Transverse colon (tissue), 4 donors: ENCODE measurements around the gene RLF. TPM values are rescaled to one million over a fixed set of nuclear protein-coding genes. Genes with fewer than 3 reads are reported as not detected.
"Not testable (repeated sequence)": the region's sequence is repeated elsewhere in the genome, so short reads cannot be mapped to it uniquely, and the experiment has no call there.

ENCODE experiments used
- DNase-seq: peaks from one replicate; pipeline ENCODE4 v3.0.0-alpha.2; 2019
- H3K27ac ChIP-seq, 4 donors: fragments of 200-600 bp; sonication (generic); 2 replicates each; pipeline ENCODE4 v1.5.1; 2016 to 2018; ENCODE audit warnings: inconsistent platforms in 4 of 4
- H3K27me3 ChIP-seq: fragments of 200-600 bp; sonication (generic); 2 replicates; pipeline ENCODE4 v1.5.1; 2017; ENCODE audit warnings: inconsistent platforms
- H3K36me3 ChIP-seq, 4 donors: fragments of 200-600 bp; sonication (generic); 2 replicates each; pipeline ENCODE4 v1.5.1; 2017 to 2019; ENCODE audit warnings: inconsistent platforms in 4 of 4
- H3K4me1 ChIP-seq, 4 donors: fragments of 200-600 bp; sonication (generic); 2 replicates each; pipeline ENCODE4 v1.5.1; 2017 to 2020; ENCODE audit warnings: inconsistent platforms in 4 of 4
- H3K4me3 ChIP-seq, 4 donors: fragments of 200-600 bp; sonication (generic); 1 replicate in 1 of 4; 2 replicates in 3 of 4; pipeline versions ENCODE4 v1.5.1 to v1.6.1; 2017 to 2019; ENCODE audit warnings: inconsistent platforms in 4 of 4
- H3K9me3 ChIP-seq, 2 donors: fragments of 200-600 bp; sonication (generic); 2 replicates each; pipeline ENCODE4 v1.5.1; 2017 to 2019; ENCODE audit warnings: inconsistent platforms in 2 of 2
- CTCF ChIP-seq, 5 experiments: fragments of 200-600 bp in 3 of 5; fragments of 450-650 bp in 2 of 5; sonication (generic) in 3 of 5; IDR thresholded peaks; 1 replicate in 2 of 5; 2 replicates in 3 of 5; pipeline ENCODE4 v1.5.1; 2016 to 2017; ENCODE audit warnings: antibody characterized with exemption in 5 of 5, inconsistent platforms in 3 of 5, mild to moderate bottlenecking in 2 of 5, moderate library complexity in 1 of 5
- EP300 ChIP-seq: sonication (generic); formaldehyde crosslinking; IDR thresholded peaks from one replicate; pipeline ENCODE4 v1.6.1; 2017; ENCODE audit warnings: antibody characterized with exemption, low read depth
- POLR2A ChIP-seq: fragments of 450-650 bp; IDR thresholded peaks from one replicate; pipeline ENCODE4 v1.6.1; 2016; ENCODE audit warnings: antibody characterized with exemption, mild to moderate bottlenecking, moderate library complexity
- POLR2AphosphoS5 ChIP-seq, 3 donors: sonication (generic); formaldehyde crosslinking; IDR thresholded peaks; one replicate each; pipeline ENCODE4 v1.6.1; 2016; ENCODE audit warnings: antibody characterized with exemption in 3 of 3
- WGBS, 2 donors: methylation state at CpG; one replicate each; pipeline ENCODE4 v1.1.5; 2018; ENCODE audit warnings: low coverage in 1 of 2; 5-methylcytosine and 5-hydroxymethylcytosine counted together
- in situ Hi-C, 4 donors: fragments of 200-750 bp; cut with MboI; loops; one replicate each; pipeline versions ENCODE4 v1.15.0 to v1.15.1; 2017; ENCODE audit warnings: low sequenced_read_pairs in 3 of 4, low pct_ligation_motif_present in 1 of 4, low pct_unique_long_range_greater_than_20kb in 1 of 4
- intact Hi-C: fragments of 100-400 bp; cut with DNase I; formaldehyde crosslinking; loops from one replicate; pipeline ENCODE4 v1.15.1; 2023; ENCODE audit warnings: low total_unique reads
- total RNA-seq, 4 donors: library from RNA; depleted of rRNA; stranded (reverse); fragments of >200 nt; gene quantifications; one replicate each; pipeline ENCODE4 v1.1.0, GENCODE V29; 2016

RLF gene
- total RNA-seq, 4 donors from 2014 or later = 11.2 to 18.3 (median 13.9) TPM

GRCh38 chr1:40183055-40183710, 22.0 kb downstream of the RLF start:
- H3K4me1 ChIP-seq = peaks cover 3 to 38% (median 15%) of the 10 kb centered on the region in 4 donors
- in situ Hi-C loops (no loop called here), intact Hi-C loops (no loop called here)
- no peak for TF ChIP-seq POLR2AphosphoS5 (IDR thresholded peaks at IDR 0.05)
- TF ChIP-seq CTCF (IDR thresholded peaks at IDR 0.05) = peak in 1 of 5 experiments; percentile 11
- H3K27ac ChIP-seq = no peak overlapping the region
- no peaks in the 10 kb centered on the region for H3K9me3 ChIP-seq
- no peak for DNase-seq
- H3K4me3 ChIP-seq = no peak overlapping the region
- WGBS, 2 donors = 56 to 61% methylated on average over 3 of the region's 3 CpGs
- H3K36me3 ChIP-seq = no peaks in the 10 kb centered on the region
- no peaks in the 10 kb centered on the region for H3K27me3 ChIP-seq

GRCh38 chr1:40184193-40184592, 23.0 kb downstream of the RLF start:
- Histone ChIP-seq H3K27me3 (no peaks in the 10 kb centered on the region), H3K27ac (no peak overlapping the region), H3K4me3 (no peak overlapping the region), H3K9me3 (no peaks in the 10 kb centered on the region), H3K4me1 (peaks cover 3 to 38% (median 15%) of the 10 kb centered on the region in 4 donors), H3K36me3 (peaks cover 0 to under 1% (median 0%) of the 10 kb centered on the region in 4 donors)
- TF ChIP-seq POLR2A (no peak), CTCF (IDR thresholded peaks at IDR 0.05) (no peak), EP300 (no peak), POLR2AphosphoS5 (IDR thresholded peaks at IDR 0.05) (no peak)
- WGBS, 2 donors = 88 to 93% methylated on average over 1 of the region's 1 CpG
- intact Hi-C loops (no loop called here), in situ Hi-C loops (no loop called here)
- DNase-seq = no peak

- TF ChIP-seq EP300 (no peak), POLR2A (no peak), CTCF (IDR thresholded peaks at IDR 0.05) (no peak), POLR2AphosphoS5 (IDR thresholded peaks at IDR 0.05) (no peak)
- intact Hi-C loops = no loop called here
- Histone ChIP-seq H3K27me3 (no peaks in the 10 kb centered on the region), H3K9me3 (no peaks in the 10 kb centered on the region), H3K4me3 (no peak overlapping the region), H3K4me1 (peaks cover 3 to 38% (median 15%) of the 10 kb centered on the region in 4 donors), H3K27ac (no peak overlapping the region), H3K36me3 (peaks cover 0 to 14% (median 5%) of the 10 kb centered on the region in 4 donors)
- in situ Hi-C loops = no loop called here
- DNase-seq = peak; percentile 10
- 72 to 90% methylated on average over 5 to 7 of the region's 7 CpGs for WGBS, 2 donors
Measured at GRCh38 chr1:40185951-40186864, 25.0 kb downstream of the RLF start.

- peaks cover 3 to 34% (median 12%) of the 10 kb centered on the region in 4 donors for H3K4me1 ChIP-seq
- TF ChIP-seq POLR2AphosphoS5 (IDR thresholded peaks at IDR 0.05) (no peak), EP300 (no peak), CTCF (IDR thresholded peaks at IDR 0.05) (no peak), POLR2A (no peak)
- 74 to 80% methylated on average over 1 of the region's 1 CpG for WGBS, 2 donors
- intact Hi-C loops = no loop called here
- no peaks in the 10 kb centered on the region for H3K27me3 ChIP-seq
- H3K9me3 ChIP-seq = no peaks in the 10 kb centered on the region
- DNase-seq = no peak
- peaks cover 0 to 26% (median 7%) of the 10 kb centered on the region in 4 donors for H3K36me3 ChIP-seq
- H3K4me3 ChIP-seq = no peak overlapping the region
- no peak overlapping the region for H3K27ac ChIP-seq
- in situ Hi-C loops = no loop called here
Measured at GRCh38 chr1:40187399-40187798, 26.2 kb downstream of the RLF start.

GRCh38 chr1:40194639-40195038, 33.5 kb downstream of the RLF start:
- intact Hi-C loops, H3K4me1 ChIP-seq, H3K4me3 ChIP-seq, H3K27ac ChIP-seq, H3K27me3 ChIP-seq, in situ Hi-C loops, H3K9me3 ChIP-seq, DNase-seq: not testable (repeated sequence)
- peaks cover 0 to 46% (median 10%) of the 10 kb centered on the region in 4 donors for H3K36me3 ChIP-seq
- WGBS, 2 donors = 67 to 95% methylated on average over 1 to 6 of the region's 6 CpGs
